Osteocyte (in vitro differentiated cells): ENCODE measurements around the gene PCDH15. TPM values are rescaled to one million over a fixed set of nuclear protein-coding genes. Genes with fewer than 3 reads are reported as not detected.

Experiments used
- DNase-seq: peaks from one replicate; pipeline ENCODE4 v3.0.0; 2021; ENCODE audit warnings: mixed read lengths; ENCODE audit not compliant: unreplicated experiment; ENCODE audit errors: extremely low spot score
- H3K27ac Mint-ChIP-seq: one replicate; pipeline ENCODE4 v1.8.0; 2021; ENCODE audit warnings: mild to moderate bottlenecking, mixed read lengths; ENCODE audit not compliant: unreplicated experiment
- H3K27me3 Mint-ChIP-seq: one replicate; pipeline ENCODE4 v1.8.0; 2021; ENCODE audit warnings: mixed read lengths; ENCODE audit not compliant: unreplicated experiment
- H3K36me3 Mint-ChIP-seq: one replicate; pipeline ENCODE4 v1.8.0; 2021; ENCODE audit warnings: mixed read lengths; ENCODE audit not compliant: unreplicated experiment
- H3K4me1 Mint-ChIP-seq: one replicate; pipeline ENCODE4 v1.8.0; 2021; ENCODE audit warnings: mixed read lengths; ENCODE audit not compliant: unreplicated experiment
- H3K4me3 Mint-ChIP-seq: one replicate; pipeline ENCODE4 v1.8.0; 2021; ENCODE audit warnings: mild to moderate bottlenecking, moderate library complexity, mixed read lengths; ENCODE audit not compliant: unreplicated experiment
- H3K9me3 Mint-ChIP-seq: one replicate; pipeline ENCODE4 v1.8.0; 2021; ENCODE audit warnings: mixed read lengths; ENCODE audit not compliant: unreplicated experiment
- CTCF ChIP-seq: fragments of 200-600 bp; sonication (generic); IDR thresholded peaks from 2 replicates; pipeline ENCODE4 v1.5.0; 2021; ENCODE audit warnings: antibody characterized with exemption, mild to moderate bottlenecking, moderate library complexity
- long read RNA-seq: library from polyadenylated mRNA; unstranded; transcript quantifications from one replicate; pipeline ENCODE4 v2.0.0, GENCODE V29; 2021
- total RNA-seq: library from RNA; stranded (reverse); gene quantifications from 2 replicates; pipeline ENCODE4 v1.2.1, GENCODE V29; 2021

PCDH15 gene
- 2.6 and 3.0 TPM in 2 replicates for total RNA-seq
- long read RNA-seq, partial matches to known transcripts = 1 of 6 reads
- long read RNA-seq, other reads (novel, unspliced or antisense) = 5 of 6 reads

GRCh38 chr10:54800741-54801421 lies at the start of gene PCDH15:
Gene PCDH15 (minus strand): TSS chr10:54801231. CDS start chr10:54664262, 136,969 bp downstream.
- no peaks in the 10 kb centered on the region for H3K9me3 Mint-ChIP-seq
- H3K4me1 Mint-ChIP-seq = peaks cover 21% of the 10 kb centered on the region
- DNase-seq = no peak
- no peaks in the 10 kb centered on the region for H3K27me3 Mint-ChIP-seq
- H3K4me3 Mint-ChIP-seq = no peak within 1 kb of the TSS
- H3K27ac Mint-ChIP-seq = no peak within 1 kb of the TSS
- no peaks in the 10 kb centered on the region for H3K36me3 Mint-ChIP-seq
- peak; percentile 67 for TF ChIP-seq CTCF

- Mint-ChIP-seq H3K9me3 (peaks cover 4% of the 10 kb centered on the region), H3K27ac (no peak overlapping the region), H3K27me3 (no peaks in the 10 kb centered on the region), H3K4me3 (no peak overlapping the region), H3K4me1 (no peaks in the 10 kb centered on the region), H3K36me3 (no peaks in the 10 kb centered on the region)
- no peak for TF ChIP-seq CTCF
- DNase-seq = no peak
Observed at GRCh38 chr10:54843932-54844331, 42.9 kb upstream of the PCDH15 start.

DNA sequence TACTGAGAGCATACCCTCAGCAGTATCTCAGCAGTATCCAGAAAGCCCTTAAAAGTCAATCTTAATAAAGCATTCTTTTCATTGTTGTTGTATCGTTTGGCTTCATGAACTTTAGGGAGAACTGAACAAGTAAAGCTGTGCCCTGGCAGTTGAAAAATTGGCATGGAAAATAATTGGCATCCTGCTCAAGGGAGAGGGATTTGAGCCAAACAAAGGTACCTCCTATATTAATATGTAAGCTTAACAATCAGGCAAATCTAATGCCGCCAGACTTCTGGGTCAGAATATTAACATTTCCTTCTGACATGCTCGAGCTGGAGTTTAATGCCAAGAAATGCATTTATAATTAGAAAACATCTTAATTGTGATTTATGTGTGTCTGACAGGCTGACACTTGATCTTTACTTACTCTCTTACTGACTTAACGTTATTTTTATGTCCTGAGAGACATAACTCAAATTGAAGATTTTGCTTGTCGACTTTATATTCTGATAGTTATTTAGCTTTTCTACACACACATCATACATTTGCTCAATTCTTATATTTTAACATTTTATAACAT lies 42.1 kb upstream of the PCDH15 start:
- Mint-ChIP-seq H3K9me3 (peaks cover 4% of the 10 kb centered on the region), H3K27ac (no peak overlapping the region), H3K4me1 (no peaks in the 10 kb centered on the region), H3K27me3 (no peaks in the 10 kb centered on the region), H3K4me3 (no peak overlapping the region), H3K36me3 (no peaks in the 10 kb centered on the region)
- TF ChIP-seq CTCF = no peak
- DNase-seq = no peak

- Mint-ChIP-seq H3K4me3 (no peak overlapping the region), H3K9me3 (peaks cover 4% of the 10 kb centered on the region), H3K27me3 (no peaks in the 10 kb centered on the region), H3K36me3 (no peaks in the 10 kb centered on the region), H3K4me1 (no peaks in the 10 kb centered on the region), H3K27ac (no peak overlapping the region)
- no peak for TF ChIP-seq CTCF
- no peak for DNase-seq
Observed at GRCh38 chr10:54837479-54837878, 36.4 kb upstream of the PCDH15 start.

- no peak overlapping the region for H3K27ac Mint-ChIP-seq
- DNase-seq = no peak
- H3K9me3 Mint-ChIP-seq = no peaks in the 10 kb centered on the region
- no peak for TF ChIP-seq CTCF
- H3K27me3 Mint-ChIP-seq = no peaks in the 10 kb centered on the region
- H3K4me1 Mint-ChIP-seq = no peaks in the 10 kb centered on the region
- H3K4me3 Mint-ChIP-seq = no peak overlapping the region
- H3K36me3 Mint-ChIP-seq = no peaks in the 10 kb centered on the region
Observed at GRCh38 chr10:54833029-54833428, 32.0 kb upstream of the PCDH15 start.
